HepG2 (cell line): Measurements from ENCODE around the gene SLC29A1. TPM values are rescaled to one million over a fixed set of nuclear protein-coding genes. Genes with fewer than 3 reads are reported as not detected.

ENCODE experiments used
- ATAC-seq: fragments of 200-7000 bp; cut with Tn5 transposase; 3 replicates; pipeline ENCODE4 v1.9.1; 2020; ENCODE audit warnings: mild to moderate bottlenecking, moderate library complexity
- BruUV-seq: library from RNA; stranded (reverse); fragments of 400-500 nt; replicated peaks from 2 replicates; lab custom pipeline; 2021; lab: Mats Ljungman, UMichigan
- CTCF ChIA-PET: fragments of 300-600 bp; formaldehyde crosslinking; extraction: SDS; loops from one replicate; lab custom pipeline; 2021; ENCODE audit warnings: low total read pairs, inconsistent platforms, low intra/inter-chr PET ratio; lab: Yijun Ruan, JAX
- POLR2A ChIA-PET: fragments of 350-600 bp; sonication (Branson Sonifier 250); formaldehyde crosslinking; loops from one replicate; lab custom pipeline; 2020; ENCODE audit warnings: antibody characterized with exemption, inconsistent platforms; lab: Yijun Ruan, JAX
- DNase-seq: peaks from one replicate; pipeline ENCODE4 v3.0.0-alpha.2; 2015; ENCODE audit warnings: low spot score
- FAIRE-seq: peaks from 3 replicates; lab custom pipeline; 2011; peaks lifted over from hg19 to GRCh38; lab: Jason Lieb, UNC
- H2AFZ ChIP-seq: one replicate; pipeline ENCODE4 v1.6.1; 2011; ENCODE audit warnings: low read length, inconsistent platforms
- H3K27ac ChIP-seq: fragments of 300-600 bp; 3 replicates; pipeline ENCODE4 v1.8.0; 2011; ENCODE audit warnings: mixed run types, mild to moderate bottlenecking, mixed read lengths, low read length, inconsistent platforms; ENCODE audit not compliant: insufficient read depth; ENCODE audit errors: extremely low read length
- H3K27me3 ChIP-seq, 2 experiments: fragments of 200-600 bp in 1 of 2; 2 replicates in 1 of 2; 3 replicates in 1 of 2; pipeline versions ENCODE4 v1.6.0 to v1.8.0; 2011; ENCODE audit warnings: low read length in 2 of 2, mild to moderate bottlenecking in 2 of 2, moderate library complexity in 2 of 2, inconsistent platforms in 1 of 2; ENCODE audit not compliant: insufficient read depth in 2 of 2, control insufficient read depth in 1 of 2
- H3K36me3 ChIP-seq, 2 experiments: fragments of 200-600 bp in 1 of 2; replicated peaks in 1 of 2; 2 replicates in 1 of 2; 3 replicates in 1 of 2; pipeline versions ENCODE4 v1.5.1 to v1.8.0; 2011; ENCODE audit warnings: low read length in 2 of 2, inconsistent platforms in 1 of 2; ENCODE audit not compliant: insufficient read depth in 2 of 2, control insufficient read depth in 1 of 2
- H3K4me1 ChIP-seq: 2 replicates; pipeline ENCODE4 v1.5.1; 2012; ENCODE audit warnings: low read length, inconsistent platforms; ENCODE audit not compliant: insufficient read depth
- H3K4me2 ChIP-seq: 2 replicates; pipeline ENCODE4 v1.6.0; 2011; ENCODE audit warnings: low read depth, low read length, inconsistent platforms
- H3K4me3 ChIP-seq, 3 experiments: fragments of 200-600 bp in 1 of 3; sonication (generic), shearing (Covaris generic) in 1 of 3; replicated peaks in 1 of 3; 2 replicates each; pipeline ENCODE4 v1.5.1; 2011 to 2016; ENCODE audit warnings: low read length in 3 of 3, inconsistent platforms in 2 of 3, low read depth in 2 of 3, mild to moderate bottlenecking in 2 of 3, control low read depth in 1 of 3, mixed read lengths in 1 of 3; ENCODE audit not compliant: insufficient read depth in 1 of 3
- H3K79me2 ChIP-seq: one replicate; pipeline ENCODE4 v1.6.1; 2011; ENCODE audit warnings: low read length, inconsistent platforms; ENCODE audit not compliant: insufficient read depth
- H3K9ac ChIP-seq: 2 replicates; pipeline ENCODE4 v1.6.0; 2011; ENCODE audit warnings: mild to moderate bottlenecking, low read depth, low read length, inconsistent platforms; ENCODE audit not compliant: insufficient read depth
- H3K9me3 ChIP-seq: 2 replicates; pipeline ENCODE4 v1.5.1; 2012; ENCODE audit warnings: mild to moderate bottlenecking, low read length
- H4K20me1 ChIP-seq: 2 replicates; pipeline ENCODE4 v1.6.0; 2011; ENCODE audit warnings: inconsistent platforms, mild to moderate bottlenecking, low read length, moderate library complexity; ENCODE audit not compliant: insufficient read depth
- ARNT2 ChIP-seq: sonication (generic); formaldehyde crosslinking; IDR thresholded peaks from 2 replicates; pipeline ENCODE4 v1.8.0; 2022; ENCODE audit warnings: mild to moderate bottlenecking, low read depth, missing genetic modification reagents, moderate library complexity
- ATF1 ChIP-seq: IDR thresholded peaks from 2 replicates; pipeline ENCODE4 v1.6.1; 2016; ENCODE audit warnings: mild to moderate bottlenecking, control low read depth
- DNMT1 ChIP-seq: sonication (generic); formaldehyde crosslinking; IDR thresholded peaks from 2 replicates; pipeline ENCODE4 v1.5.1; 2020; ENCODE audit warnings: mild to moderate bottlenecking, missing genetic modification reagents
- FOXA3 ChIP-seq: IDR thresholded peaks from 2 replicates; pipeline ENCODE4 v1.6.1; 2016; ENCODE audit warnings: missing genetic modification reagents, missing compliant biosample characterization
- GTF2F1 ChIP-seq: fragments of 150-350 bp; IDR thresholded peaks from 2 replicates; pipeline ENCODE4 v1.6.1; 2014; ENCODE audit warnings: low read length
- HINFP ChIP-seq: sonication (generic); formaldehyde crosslinking; IDR thresholded peaks from 2 replicates; pipeline ENCODE4 v1.4.0; 2020; ENCODE audit warnings: low read depth, mild to moderate bottlenecking, missing genetic modification reagents
- HOXD1 ChIP-seq: sonication (generic); formaldehyde crosslinking; IDR thresholded peaks from 2 replicates; pipeline ENCODE4 v1.5.0; 2020; ENCODE audit warnings: missing genetic modification reagents
- MNT ChIP-seq: fragments of 450-650 bp; IDR thresholded peaks from 2 replicates; pipeline ENCODE4 v1.6.1; 2016
- NFE2L1 ChIP-seq: sonication (generic); formaldehyde crosslinking; IDR thresholded peaks from 2 replicates; pipeline ENCODE4 v1.4.0; 2020; ENCODE audit warnings: missing genetic modification reagents, mild to moderate bottlenecking, borderline replicate concordance
- PAXIP1 ChIP-seq: sonication (generic); formaldehyde crosslinking; conservative IDR thresholded peaks from 2 replicates; pipeline ENCODE4 v1.4.0; 2020; ENCODE audit warnings: mild to moderate bottlenecking, missing genetic modification reagents, moderate library complexity
- PCBP2 ChIP-seq: fragments of 200-400 bp; formaldehyde crosslinking; optimal IDR thresholded peaks from 2 replicates; pipeline ENCODE3; 2018; ENCODE audit warnings: low read length, low read depth; ENCODE audit not compliant: poor library complexity, severe bottlenecking
- ZNF33B ChIP-seq: sonication (generic); formaldehyde crosslinking; IDR thresholded peaks from 2 replicates; pipeline ENCODE4 v1.5.1; 2020; ENCODE audit warnings: mild to moderate bottlenecking, missing genetic modification reagents
- ZNF749 ChIP-seq: sonication (generic); formaldehyde crosslinking; IDR thresholded peaks from 2 replicates; pipeline ENCODE4 v1.8.0; 2022; ENCODE audit warnings: mild to moderate bottlenecking, missing genetic modification reagents, moderate library complexity, borderline replicate concordance
- WGBS: methylation state at CpG from one replicate; pipeline ENCODE4 v1.1.6; 2017; ENCODE audit warnings: low lambda C conversion rate; 5-methylcytosine and 5-hydroxymethylcytosine counted together
- in situ Hi-C: cut with HindIII; loops from 2 replicates; pipeline ENCODE4 v1.10.0; 2017; ENCODE audit warnings: low pct_unique_long_range_greater_than_20kb; ENCODE audit not compliant: extremely low pct_ligation_motif_present
- intact Hi-C: fragments of 100-400 bp; cut with micrococcal nuclease; formaldehyde crosslinking; loops from one replicate; pipeline ENCODE4 v1.10.0; 2022; ENCODE audit not compliant: unreplicated experiment
- polyA plus RNA-seq, 8 experiments: library from polyadenylated mRNA; depleted of rRNA in 3 of 8; stranded (reverse) in 7 of 8; unstranded in 1 of 8; fragments of >200 nt; fragmentation: Illumina TruSeq in 4 of 8; extraction: Trizol in 4 of 8; gene quantifications; 2 replicates each; pipeline versions ENCODE4 v1.2.1 to v1.2.3, GENCODE V29; 2011 to 2016; ENCODE audit warnings: low read depth in 4 of 8, missing spikeins in 1 of 8, mixed read lengths in 1 of 8; ENCODE audit not compliant: insufficient read depth in 1 of 8
- total RNA-seq, 5 experiments: library from RNA; depleted of rRNA; stranded (reverse); fragments of >200 nt; fragmentation: Illumina TruSeq; extraction: Trizol; gene quantifications; 2 replicates each; pipeline ENCODE4 v1.2.3, GENCODE V29; 2016; ENCODE audit warnings: low read depth in 1 of 5
- TF ChIP-seq, protein P1 (sequence below): sonication (generic); formaldehyde crosslinking; IDR thresholded peaks from 2 replicates; pipeline ENCODE4 v1.5.0; 2020; ENCODE audit warnings: mild to moderate bottlenecking, missing genetic modification reagents
- TF ChIP-seq, protein P2 (sequence below): sonication (generic); formaldehyde crosslinking; IDR thresholded peaks from 2 replicates; pipeline ENCODE4 v1.8.0; 2022; ENCODE audit warnings: mild to moderate bottlenecking, missing genetic modification reagents; ENCODE audit not compliant: insufficient replicate concordance

Gene SLC29A1
- total and polyA plus RNA-seq, 2 of the 13 experiments (the other 11 are each of a cell fraction or from before 2014, with no cell fraction given): 43.2 to 106 TPM

- H3K36me3 ChIP-seq: no peaks in the 10 kb centered on the region
- no peak for FAIRE-seq
- H3K27ac ChIP-seq: no peak overlapping the region
- H3K4me2 ChIP-seq: no peak overlapping the region; the same call in 1 of the 2 replicates
- no peaks in the 10 kb centered on the region for H3K9me3 ChIP-seq
- no peak overlapping the region for H3K9ac ChIP-seq
- H4K20me1 ChIP-seq: no peaks in the 10 kb centered on the region
- POLR2A ChIA-PET: interaction anchor here (1.1 to 1.5 kb wide), 4 partner anchors 10 to 58 kb away, joined by 3 to 6 read pairs (median 4); partner anchors contain the start of gene HSP90AB1
- no TSS peak for BruUV-seq
- no peak overlapping the region for H3K4me3 ChIP-seq
- intact Hi-C loops: no loop called here
- in situ Hi-C loops: no loop called here
- peaks cover 63% of the 10 kb centered on the region for H3K4me1 ChIP-seq
- DNase-seq: no peak
- CTCF ChIA-PET: no interaction called here
- H3K79me2 ChIP-seq: no peaks in the 10 kb centered on the region
- no peak for ATAC-seq
- peaks cover 0 to under 1% of the 10 kb centered on the region in 2 experiments; a peak in 2 of 5 replicates for H3K27me3 ChIP-seq
- WGBS: 24% methylated on average over 2 of the region's 2 CpGs
- no peak overlapping the region for H2AFZ ChIP-seq
- TF ChIP-seq HOXD1 (CRISPR knock-in tag) (no peak), NFE2L1 (no peak), ARNT2 (CRISPR knock-in tag) (no peak), PAXIP1 (no peak), PCBP2 (no peak), FOXA3 (CRISPR knock-in tag) (no peak), ZNF33B (CRISPR knock-in tag) (no peak), MNT (no peak), ZNF749 (CRISPR knock-in tag) (no peak), DNMT1 (CRISPR knock-in tag) (no peak), ATF1 (CRISPR knock-in tag) (no peak), HINFP (CRISPR knock-in tag) (no peak), GTF2F1 (no peak)
- TF ChIP-seq, protein P1, sequence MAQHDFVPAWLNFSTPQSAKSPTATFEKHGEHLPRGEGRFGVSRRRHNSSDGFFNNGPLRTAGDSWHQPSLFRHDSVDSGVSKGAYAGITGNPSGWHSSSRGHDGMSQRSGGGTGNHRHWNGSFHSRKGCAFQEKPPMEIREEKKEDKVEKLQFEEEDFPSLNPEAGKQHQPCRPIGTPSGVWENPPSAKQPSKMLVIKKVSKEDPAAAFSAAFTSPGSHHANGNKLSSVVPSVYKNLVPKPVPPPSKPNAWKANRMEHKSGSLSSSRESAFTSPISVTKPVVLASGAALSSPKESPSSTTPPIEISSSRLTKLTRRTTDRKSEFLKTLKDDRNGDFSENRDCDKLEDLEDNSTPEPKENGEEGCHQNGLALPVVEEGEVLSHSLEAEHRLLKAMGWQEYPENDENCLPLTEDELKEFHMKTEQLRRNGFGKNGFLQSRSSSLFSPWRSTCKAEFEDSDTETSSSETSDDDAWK (CRISPR knock-in tag): no peak
- TF ChIP-seq, protein P2, sequence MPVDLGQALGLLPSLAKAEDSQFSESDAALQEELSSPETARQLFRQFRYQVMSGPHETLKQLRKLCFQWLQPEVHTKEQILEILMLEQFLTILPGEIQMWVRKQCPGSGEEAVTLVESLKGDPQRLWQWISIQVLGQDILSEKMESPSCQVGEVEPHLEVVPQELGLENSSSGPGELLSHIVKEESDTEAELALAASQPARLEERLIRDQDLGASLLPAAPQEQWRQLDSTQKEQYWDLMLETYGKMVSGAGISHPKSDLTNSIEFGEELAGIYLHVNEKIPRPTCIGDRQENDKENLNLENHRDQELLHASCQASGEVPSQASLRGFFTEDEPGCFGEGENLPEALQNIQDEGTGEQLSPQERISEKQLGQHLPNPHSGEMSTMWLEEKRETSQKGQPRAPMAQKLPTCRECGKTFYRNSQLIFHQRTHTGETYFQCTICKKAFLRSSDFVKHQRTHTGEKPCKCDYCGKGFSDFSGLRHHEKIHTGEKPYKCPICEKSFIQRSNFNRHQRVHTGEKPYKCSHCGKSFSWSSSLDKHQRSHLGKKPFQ (CRISPR knock-in tag): no peak
These were observed 34.1 kb upstream of the SLC29A1 start for GRCh38 chr6:44189257-44189656.
